HUES48 (cell line): ENCODE data around the gene GRHL1.

Experiments used
- H3K27ac ChIP-seq: one replicate; pipeline ENCODE4 v1.7.0; 2013; ENCODE audit warnings: low read depth, low read length, inconsistent platforms
- H3K27me3 ChIP-seq: 2 replicates; pipeline ENCODE4 v1.6.1; 2013; ENCODE audit warnings: mild to moderate bottlenecking, low read length; ENCODE audit not compliant: control insufficient read depth, insufficient read depth
- H3K36me3 ChIP-seq: 2 replicates; pipeline ENCODE4 v1.6.1; 2013; ENCODE audit warnings: low read length; ENCODE audit not compliant: control insufficient read depth, insufficient read depth
- H3K4me1 ChIP-seq: 2 replicates; pipeline ENCODE4 v1.6.1; 2013; ENCODE audit warnings: mild to moderate bottlenecking, low read length; ENCODE audit not compliant: control insufficient read depth, insufficient read depth
- H3K4me3 ChIP-seq: 2 replicates; pipeline ENCODE4 v1.5.1; 2013; ENCODE audit warnings: mild to moderate bottlenecking, low read depth, low read length
- H3K9ac ChIP-seq: 2 replicates; pipeline ENCODE4 v1.6.1; 2013; ENCODE audit warnings: mild to moderate bottlenecking, low read depth, low read length, moderate library complexity
- H3K9me3 ChIP-seq: 2 replicates; pipeline ENCODE4 v1.6.1; 2013; ENCODE audit warnings: low read length; ENCODE audit not compliant: control insufficient read depth, insufficient read depth

The GRHL1 gene

DNA sequence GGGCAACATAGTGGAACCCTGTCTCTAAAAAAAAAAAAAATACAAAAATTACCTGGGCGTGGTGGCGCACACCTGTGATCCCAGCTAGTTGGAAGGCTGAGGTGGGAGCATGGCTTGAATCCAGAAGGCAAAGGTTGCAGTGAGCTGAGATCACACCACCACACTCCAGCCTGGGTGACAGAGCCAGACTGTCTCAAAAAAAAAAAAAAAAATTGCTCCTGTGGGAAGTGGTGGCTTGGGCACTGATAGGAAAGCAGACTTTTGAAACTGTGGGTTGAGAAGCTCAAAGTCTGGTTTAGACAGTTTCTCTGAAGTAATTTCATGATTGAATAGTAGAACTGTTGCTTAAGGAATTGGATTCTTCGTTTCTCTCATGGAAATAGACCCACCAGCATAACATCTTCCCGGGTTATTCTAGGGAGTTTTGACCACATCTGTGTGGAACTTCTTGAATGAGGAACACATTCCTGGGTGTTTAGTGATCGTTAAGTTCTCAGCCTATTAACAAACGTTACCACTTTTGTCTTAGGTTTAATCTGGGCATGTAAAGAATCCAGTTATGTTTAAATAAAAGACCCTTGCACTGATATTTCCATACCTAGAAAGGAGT is 33.5 kb downstream of the GRHL1 start:
- H3K9me3 ChIP-seq: no peaks in the 10 kb centered on the region
- no peaks in the 10 kb centered on the region for H3K27me3 ChIP-seq
- no peaks in the 10 kb centered on the region for H3K36me3 ChIP-seq
- no peaks in the 10 kb centered on the region for H3K4me1 ChIP-seq
- H3K9ac ChIP-seq: no peak overlapping the region
- no peak overlapping the region for H3K27ac ChIP-seq
- no peak overlapping the region for H3K4me3 ChIP-seq

DNA sequence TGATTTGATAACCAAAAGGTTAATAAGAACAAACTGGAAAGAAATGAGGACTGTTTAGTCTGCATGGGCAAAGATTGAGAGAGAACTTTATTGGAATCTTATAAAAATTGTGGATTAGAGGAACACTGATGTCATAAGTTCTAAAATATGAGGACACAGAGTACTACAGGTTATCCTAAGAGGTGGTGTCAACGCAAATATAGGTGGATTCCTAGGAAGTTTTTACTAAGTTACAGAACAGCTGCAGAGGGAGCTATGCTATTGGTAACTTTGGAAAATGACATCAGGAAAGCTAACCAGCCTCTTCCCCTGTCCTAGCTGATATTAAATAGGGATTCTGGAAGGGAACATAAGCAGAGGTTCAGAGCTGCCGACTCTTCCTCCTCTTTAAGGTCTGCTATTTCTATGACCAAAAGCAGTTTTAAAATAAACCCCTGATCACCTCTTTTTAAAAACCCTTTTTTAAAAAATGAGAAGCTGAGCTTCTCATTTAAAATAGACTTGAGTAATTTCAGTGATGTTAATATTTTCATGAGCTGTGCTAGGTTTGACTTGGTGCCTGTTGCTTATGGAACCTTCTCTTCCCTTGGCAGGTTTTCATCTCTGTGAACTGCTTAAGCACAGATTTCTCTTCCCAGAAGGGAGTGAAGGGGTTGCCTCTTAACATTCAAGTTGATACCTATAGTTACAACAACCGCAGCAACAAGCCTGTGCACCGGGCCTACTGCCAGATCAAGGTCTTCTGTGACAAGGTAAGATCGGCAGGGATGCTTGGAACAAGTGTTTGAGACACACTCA is 34.2 kb downstream of the GRHL1 start:
- Histone ChIP-seq H3K36me3 (no peaks in the 10 kb centered on the region), H3K4me1 (peaks cover 4% of the 10 kb centered on the region; the same call in 1 of the 2 replicates), H3K27ac (no peak overlapping the region), H3K9ac (no peak overlapping the region), H3K4me3 (no peak overlapping the region), H3K27me3 (no peaks in the 10 kb centered on the region), H3K9me3 (no peaks in the 10 kb centered on the region)

DNA sequence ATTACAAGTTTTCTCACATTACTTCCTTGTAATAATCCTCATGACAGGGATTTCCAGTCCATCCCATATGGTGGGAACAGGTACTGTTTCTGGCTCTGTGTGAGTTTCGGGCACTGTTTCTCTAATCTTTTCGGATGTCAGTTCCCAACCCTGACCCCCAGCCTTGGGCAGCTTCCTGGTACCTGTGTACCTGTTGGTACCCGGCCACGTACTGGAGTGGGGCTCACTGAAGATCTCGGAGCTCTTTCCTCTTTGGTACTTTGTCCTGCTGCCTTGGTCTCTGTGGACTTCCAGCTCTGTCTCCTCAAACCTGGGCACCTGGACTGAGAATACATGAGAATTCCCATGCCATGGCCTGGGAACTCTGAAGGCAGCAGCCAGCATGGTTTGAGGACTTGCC is 36.8 kb downstream of the GRHL1 start:
- Histone ChIP-seq H3K9me3 (no peaks in the 10 kb centered on the region), H3K27me3 (no peaks in the 10 kb centered on the region), H3K9ac (no peak overlapping the region), H3K36me3 (no peaks in the 10 kb centered on the region), H3K4me3 (no peak overlapping the region), H3K27ac (no peak overlapping the region), H3K4me1 (peaks cover 8% of the 10 kb centered on the region; the same call in 1 of the 2 replicates)

- Histone ChIP-seq H3K9me3 (no peaks in the 10 kb centered on the region), H3K4me3 (no peak overlapping the region), H3K9ac (no peak overlapping the region), H3K27ac (no peak overlapping the region), H3K36me3 (no peaks in the 10 kb centered on the region), H3K4me1 (peaks cover 8% of the 10 kb centered on the region; the same call in 1 of the 2 replicates), H3K27me3 (no peaks in the 10 kb centered on the region)
Measured at GRCh38 chr2:9990736-9991135, 39.2 kb downstream of the GRHL1 start.

- no peaks in the 10 kb centered on the region for H3K36me3 ChIP-seq
- H3K9ac ChIP-seq: no peak overlapping the region
- H3K4me3 ChIP-seq: no peak overlapping the region
- H3K9me3 ChIP-seq: no peaks in the 10 kb centered on the region
- peaks cover 8% of the 10 kb centered on the region; the same call in 1 of the 2 replicates for H3K4me1 ChIP-seq
- no peaks in the 10 kb centered on the region for H3K27me3 ChIP-seq
- H3K27ac ChIP-seq: no peak overlapping the region
Measured at GRCh38 chr2:9991221-9991620, 39.7 kb downstream of the GRHL1 start.

- Histone ChIP-seq H3K36me3 (no peaks in the 10 kb centered on the region), H3K4me3 (no peak overlapping the region), H3K27me3 (no peaks in the 10 kb centered on the region)
Measured at GRCh38 chr2:9991829-9992273, 40.4 kb downstream of the GRHL1 start.

GRCh38 chr2:9992427-9993187 is 41.1 kb downstream of the GRHL1 start:
- H3K9me3 ChIP-seq: no peaks in the 10 kb centered on the region
- H3K4me3 ChIP-seq: no peak overlapping the region
- no peaks in the 10 kb centered on the region for H3K27me3 ChIP-seq
- no peak overlapping the region for H3K9ac ChIP-seq
- H3K36me3 ChIP-seq: no peaks in the 10 kb centered on the region
- peaks cover 8% of the 10 kb centered on the region; the same call in 1 of the 2 replicates for H3K4me1 ChIP-seq
- H3K27ac ChIP-seq: no peak overlapping the region

More at GRCh38 chr2:9991829-9992273, 40.4 kb downstream of the GRHL1 start:
- Histone ChIP-seq H3K9me3 (no peaks in the 10 kb centered on the region), H3K27ac (no peak overlapping the region), H3K4me1 (peaks cover 8% of the 10 kb centered on the region; the same call in 1 of the 2 replicates), H3K9ac (no peak overlapping the region)

DNA sequence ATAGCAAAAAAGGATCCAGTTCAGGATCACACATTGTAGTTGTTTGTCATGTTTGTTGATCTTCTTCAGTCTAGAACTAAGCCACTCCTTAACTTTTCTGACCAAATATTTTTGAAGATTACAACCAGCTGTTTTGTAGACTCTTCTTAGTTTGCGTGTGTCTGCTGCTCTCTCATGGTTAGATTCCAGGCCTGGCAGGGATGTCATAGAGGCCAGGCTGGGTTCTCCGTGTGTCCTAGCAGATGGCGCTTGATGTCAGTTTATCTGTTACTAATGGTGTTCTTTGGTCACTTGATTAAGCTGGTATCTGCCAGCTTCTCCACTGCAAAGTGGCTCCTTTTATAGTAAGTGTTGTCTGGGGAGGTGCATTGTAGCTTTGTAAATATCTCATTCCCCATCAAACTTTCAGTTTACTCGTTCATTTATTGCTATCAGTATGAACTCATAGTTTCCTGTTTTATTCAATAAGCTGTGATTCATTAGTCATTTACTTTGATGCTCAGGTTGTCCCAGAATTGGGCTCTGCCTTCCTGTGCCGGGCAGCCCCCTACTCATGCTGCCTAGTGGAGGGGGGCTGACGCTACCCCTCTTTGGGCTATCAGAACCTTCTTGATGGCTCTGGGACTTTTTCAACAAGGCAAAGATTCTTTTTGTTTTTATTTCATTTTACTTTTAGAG is 42.1 kb downstream of the GRHL1 start:
- H3K36me3 ChIP-seq: no peaks in the 10 kb centered on the region
- no peak overlapping the region for H3K27ac ChIP-seq
- no peak overlapping the region for H3K9ac ChIP-seq
- H3K27me3 ChIP-seq: no peaks in the 10 kb centered on the region
- no peak overlapping the region for H3K4me3 ChIP-seq
- H3K9me3 ChIP-seq: no peaks in the 10 kb centered on the region
- peaks cover 8% of the 10 kb centered on the region; the same call in 1 of the 2 replicates for H3K4me1 ChIP-seq

DNA sequence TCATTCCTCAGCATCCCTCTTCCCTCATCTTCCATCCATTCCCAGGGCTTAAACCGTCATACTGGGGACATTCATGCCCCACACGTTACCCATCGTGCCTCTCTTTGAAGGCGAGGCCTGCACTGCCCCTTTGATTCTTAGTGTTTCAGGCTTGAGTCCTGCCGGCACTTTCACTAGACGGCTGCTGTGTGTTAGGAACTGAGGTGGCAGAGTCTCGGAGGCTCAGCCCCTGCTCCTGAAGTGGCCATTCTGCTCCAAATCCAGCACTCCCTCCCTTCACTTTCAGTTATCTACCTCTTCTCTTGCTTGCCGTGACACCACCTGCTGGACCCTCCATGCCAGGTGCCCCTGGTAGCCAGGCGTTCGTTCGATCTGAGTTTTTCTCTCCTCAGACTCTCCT is 43.0 kb downstream of the GRHL1 start:
- Histone ChIP-seq H3K9me3 (no peaks in the 10 kb centered on the region), H3K27ac (no peak overlapping the region), H3K36me3 (no peaks in the 10 kb centered on the region), H3K4me3 (no peak overlapping the region), H3K4me1 (peaks cover 8% of the 10 kb centered on the region; the same call in 1 of the 2 replicates), H3K27me3 (no peaks in the 10 kb centered on the region), H3K9ac (no peak overlapping the region)

DNA sequence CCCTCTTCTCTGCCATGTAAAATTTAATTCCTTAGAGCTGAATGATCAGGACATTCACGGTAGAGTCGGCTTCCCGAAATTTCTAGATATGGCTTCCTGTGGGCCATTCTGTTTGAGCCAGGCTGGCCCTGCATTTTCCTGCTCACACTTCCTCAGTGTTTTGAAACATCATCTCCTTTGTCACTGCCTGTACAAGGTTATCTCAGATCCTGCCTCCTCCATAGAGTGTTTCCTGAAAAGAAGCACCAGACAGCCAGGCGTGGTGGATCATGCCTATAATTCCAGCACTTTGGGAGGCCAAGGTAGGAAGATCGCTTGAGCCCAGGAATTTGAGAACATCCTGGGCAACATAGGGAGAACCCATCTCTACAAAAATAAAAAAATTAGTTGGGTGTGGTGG is 43.6 kb downstream of the GRHL1 start:
- H3K4me3 ChIP-seq: no peak overlapping the region
- no peaks in the 10 kb centered on the region for H3K27me3 ChIP-seq
- H3K36me3 ChIP-seq: no peaks in the 10 kb centered on the region
- H3K9me3 ChIP-seq: no peaks in the 10 kb centered on the region
- no peak overlapping the region for H3K9ac ChIP-seq
- H3K4me1 ChIP-seq: peaks cover 8% of the 10 kb centered on the region; the same call in 1 of the 2 replicates
- H3K27ac ChIP-seq: no peak overlapping the region
